Measurements from ENCODE around the gene TMEM45A.

TMEM45A gene

GRCh38 chr3:100546020-100546744, 53.8 kb downstream of the TMEM45A start:
- H3K27ac ChIP-seq: no peak overlapping the region
- TF ChIP-seq ZFX (IDR thresholded peaks at IDR 0.05; ENCODE audit: borderline replicate concordance) (no peak), CTCF (IDR thresholded peaks at IDR 0.05) (no peak)

- no peak overlapping the region for H3K27ac ChIP-seq
- TF ChIP-seq CTCF (IDR thresholded peaks at IDR 0.05) (no peak), ZFX (IDR thresholded peaks at IDR 0.05; ENCODE audit: borderline replicate concordance) (no peak)
Observed at GRCh38 chr3:100548053-100548452, 55.6 kb downstream of the TMEM45A start.

GRCh38 chr3:100553618-100554372, 61.4 kb downstream of the TMEM45A start:
- H3K27ac ChIP-seq: peak overlapping the region; percentile 32
- TF ChIP-seq CTCF (IDR thresholded peaks at IDR 0.05): no peak
- no peak for TF ChIP-seq ZFX (IDR thresholded peaks at IDR 0.05; ENCODE audit: borderline replicate concordance)

GRCh38 chr3:100554373-100554676, 61.9 kb downstream of the TMEM45A start:
- peak overlapping the region; percentile 32 for H3K27ac ChIP-seq
- no peak for TF ChIP-seq CTCF (IDR thresholded peaks at IDR 0.05)
- TF ChIP-seq ZFX (IDR thresholded peaks at IDR 0.05; ENCODE audit: borderline replicate concordance): no peak

- TF ChIP-seq ZFX (IDR thresholded peaks at IDR 0.05; ENCODE audit: borderline replicate concordance) (no peak), CTCF (IDR thresholded peaks at IDR 0.05) (no peak)
- H3K27ac ChIP-seq: no peak overlapping the region
Observed at GRCh38 chr3:100556673-100557310, 64.4 kb downstream of the TMEM45A start.

GRCh38 chr3:100558233-100558632, 65.8 kb downstream of the TMEM45A start:
- TF ChIP-seq CTCF (IDR thresholded peaks at IDR 0.05): no peak
- TF ChIP-seq ZFX (IDR thresholded peaks at IDR 0.05; ENCODE audit: borderline replicate concordance): no peak
- H3K27ac ChIP-seq: peak overlapping the region; percentile 28; the same call in 1 of the 2 replicates

- peak overlapping the region; percentile 97 for H3K27ac ChIP-seq
- TF ChIP-seq ZFX (IDR thresholded peaks at IDR 0.05; ENCODE audit: borderline replicate concordance) (no peak), CTCF (IDR thresholded peaks at IDR 0.05) (no peak)
Observed at GRCh38 chr3:100560426-100560825, 68.0 kb downstream of the TMEM45A start.
